Tibial nerve (tissue), 4 donors: ENCODE results near the gene HMCN2. TPM values are rescaled to one million over a fixed set of nuclear protein-coding genes. Genes with fewer than 3 reads are reported as not detected.

Source experiments
- DNase-seq, 2 donors: peaks; one replicate each; pipeline ENCODE4 v3.0.0-alpha.2; 2019; ENCODE audit warnings: low spot score in 2 of 2
- H3K27ac ChIP-seq, 4 donors: fragments of 200-600 bp; sonication (generic) in 3 of 4; one replicate each; pipeline ENCODE4 v1.5.1; 2017 to 2019; ENCODE audit warnings: mild to moderate bottlenecking in 1 of 4
- H3K27me3 ChIP-seq, 2 donors: fragments of 200-600 bp; sonication (generic) in 1 of 2; one replicate each; pipeline versions ENCODE4 v1.5.1 to v1.6.0; 2017 to 2019
- H3K36me3 ChIP-seq, 3 donors: fragments of 200-600 bp; sonication (generic); one replicate each; pipeline ENCODE4 v1.5.1; 2018 to 2019
- H3K4me1 ChIP-seq, 4 donors: fragments of 200-600 bp; sonication (generic) in 3 of 4; one replicate each; pipeline ENCODE4 v1.5.1; 2017 to 2019
- H3K4me3 ChIP-seq, 4 donors: fragments of 200-600 bp; sonication (generic) in 3 of 4; one replicate each; pipeline ENCODE4 v1.5.1; 2017 to 2019; ENCODE audit warnings: mild to moderate bottlenecking in 1 of 4, moderate library complexity in 1 of 4
- H3K9me3 ChIP-seq, 4 donors: fragments of 200-600 bp; sonication (generic) in 3 of 4; one replicate each; pipeline ENCODE4 v1.5.1; 2017 to 2019
- CTCF ChIP-seq, 5 experiments: fragments of 200-600 bp in 3 of 5; fragments of 450-650 bp in 2 of 5; sonication (generic) in 3 of 5; IDR thresholded peaks; one replicate each; pipeline ENCODE4 v1.5.1; 2016 to 2019; ENCODE audit warnings: antibody characterized with exemption in 5 of 5, mild to moderate bottlenecking in 3 of 5, moderate library complexity in 2 of 5
- EP300 ChIP-seq, 2 donors: sonication (generic); formaldehyde crosslinking; IDR thresholded peaks; one replicate each; pipeline ENCODE4 v1.6.1; 2017; ENCODE audit warnings: antibody characterized with exemption in 2 of 2, mild to moderate bottlenecking in 1 of 2
- POLR2A ChIP-seq, 2 donors: fragments of 450-650 bp; IDR thresholded peaks; one replicate each; pipeline ENCODE4 v1.6.1; 2017; ENCODE audit warnings: antibody characterized with exemption in 2 of 2, mild to moderate bottlenecking in 2 of 2, moderate library complexity in 2 of 2
- WGBS, 2 donors: methylation state at CpG; one replicate each; pipeline ENCODE4 v1.1.5; 2018; 5-methylcytosine and 5-hydroxymethylcytosine counted together
- total RNA-seq, 4 donors: library from RNA; depleted of rRNA; stranded (reverse); fragments of >200 nt; gene quantifications; one replicate each; pipeline ENCODE4 v1.1.0, GENCODE V29; 2016

HMCN2 gene
- total RNA-seq, 4 donors from 2014 or later = 0.90 to 53.7 (median 20.3) TPM

- H3K27ac ChIP-seq = no peak overlapping the region
- no peaks in the 10 kb centered on the region for H3K36me3 ChIP-seq
- 92 to 93% methylated on average over 9 to 13 of the region's 13 CpGs for WGBS, 2 donors
- H3K27me3 ChIP-seq = no peaks in the 10 kb centered on the region
- H3K9me3 ChIP-seq = no peaks in the 10 kb centered on the region
- no peak overlapping the region for H3K4me3 ChIP-seq
- peaks cover 0 to 8% (median 0%) of the 10 kb centered on the region in 4 donors for H3K4me1 ChIP-seq
- no peak for TF ChIP-seq EP300 (IDR thresholded peaks at IDR 0.05)
- no peak for TF ChIP-seq CTCF (IDR thresholded peaks at IDR 0.05)
- TF ChIP-seq POLR2A (IDR thresholded peaks at IDR 0.05) = no peak
- DNase-seq = no peak
Measured at GRCh38 chr9:130309689-130310455, 44.3 kb downstream of the HMCN2 start.

GRCh38 chr9:130310456-130310855, 44.9 kb downstream of the HMCN2 start:
- TF ChIP-seq EP300 (IDR thresholded peaks at IDR 0.05) (no peak), POLR2A (IDR thresholded peaks at IDR 0.05) (no peak), CTCF (IDR thresholded peaks at IDR 0.05) (no peak)
- no peaks in the 10 kb centered on the region for H3K9me3 ChIP-seq
- H3K36me3 ChIP-seq = no peaks in the 10 kb centered on the region
- H3K27ac ChIP-seq = no peak overlapping the region
- no peaks in the 10 kb centered on the region for H3K27me3 ChIP-seq
- peaks cover 0 to 2% (median 0%) of the 10 kb centered on the region in 4 donors for H3K4me1 ChIP-seq
- no peak overlapping the region for H3K4me3 ChIP-seq
- WGBS, 2 donors = 83 to 91% methylated on average over 9 of the region's 9 CpGs
- no peak for DNase-seq

GRCh38 chr9:130311003-130311402, 45.4 kb downstream of the HMCN2 start:
- no peaks in the 10 kb centered on the region for H3K27me3 ChIP-seq

GRCh38 chr9:130311408-130312140, 46.0 kb downstream of the HMCN2 start:
- DNase-seq = no peak
- WGBS, 2 donors = 80 to 81% methylated on average over 14 of the region's 14 CpGs
- H3K36me3 ChIP-seq = no peaks in the 10 kb centered on the region

More at GRCh38 chr9:130311003-130311402, 45.4 kb downstream of the HMCN2 start:
- no peaks in the 10 kb centered on the region for H3K9me3 ChIP-seq
- H3K4me3 ChIP-seq = no peak overlapping the region
- no peak overlapping the region for H3K27ac ChIP-seq
- WGBS, 2 donors = 81 to 85% methylated on average over 10 of the region's 10 CpGs
- H3K36me3 ChIP-seq = no peaks in the 10 kb centered on the region
- DNase-seq = no peak
- H3K4me1 ChIP-seq = no peaks in the 10 kb centered on the region
- TF ChIP-seq CTCF (IDR thresholded peaks at IDR 0.05) (no peak), POLR2A (IDR thresholded peaks at IDR 0.05) (no peak), EP300 (IDR thresholded peaks at IDR 0.05) (no peak)

More at GRCh38 chr9:130311408-130312140, 46.0 kb downstream of the HMCN2 start:
- no peak overlapping the region for H3K27ac ChIP-seq
- H3K4me3 ChIP-seq = no peak overlapping the region
- H3K4me1 ChIP-seq = no peaks in the 10 kb centered on the region
- no peaks in the 10 kb centered on the region for H3K27me3 ChIP-seq
- TF ChIP-seq POLR2A (IDR thresholded peaks at IDR 0.05) (no peak), CTCF (IDR thresholded peaks at IDR 0.05) (no peak), EP300 (IDR thresholded peaks at IDR 0.05) (no peak)
- no peaks in the 10 kb centered on the region for H3K9me3 ChIP-seq
